ENCODE data around the gene NKX6-2.

DNA sequence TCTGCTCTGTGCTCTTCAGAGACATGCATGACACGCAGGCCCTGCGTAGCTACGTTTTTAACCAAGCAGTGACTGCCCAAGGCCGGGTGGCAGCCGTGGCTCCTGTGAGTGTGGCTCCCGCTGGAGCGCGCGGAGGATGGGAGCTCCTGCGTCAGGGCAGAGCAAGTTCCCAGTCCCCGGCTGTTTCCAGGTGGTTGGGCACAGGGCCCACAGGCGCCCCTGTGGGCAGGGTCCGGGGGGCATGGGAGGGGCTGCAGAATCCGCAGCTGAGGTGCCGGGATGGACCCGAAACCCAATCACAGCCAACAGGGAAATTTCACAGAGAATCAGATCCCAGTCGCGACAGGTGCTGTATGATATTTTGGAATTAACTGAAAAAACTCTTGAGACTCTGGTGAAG, 9.8 kb downstream of the NKX6-2 start:
- TF ChIP-seq, protein P1, sequence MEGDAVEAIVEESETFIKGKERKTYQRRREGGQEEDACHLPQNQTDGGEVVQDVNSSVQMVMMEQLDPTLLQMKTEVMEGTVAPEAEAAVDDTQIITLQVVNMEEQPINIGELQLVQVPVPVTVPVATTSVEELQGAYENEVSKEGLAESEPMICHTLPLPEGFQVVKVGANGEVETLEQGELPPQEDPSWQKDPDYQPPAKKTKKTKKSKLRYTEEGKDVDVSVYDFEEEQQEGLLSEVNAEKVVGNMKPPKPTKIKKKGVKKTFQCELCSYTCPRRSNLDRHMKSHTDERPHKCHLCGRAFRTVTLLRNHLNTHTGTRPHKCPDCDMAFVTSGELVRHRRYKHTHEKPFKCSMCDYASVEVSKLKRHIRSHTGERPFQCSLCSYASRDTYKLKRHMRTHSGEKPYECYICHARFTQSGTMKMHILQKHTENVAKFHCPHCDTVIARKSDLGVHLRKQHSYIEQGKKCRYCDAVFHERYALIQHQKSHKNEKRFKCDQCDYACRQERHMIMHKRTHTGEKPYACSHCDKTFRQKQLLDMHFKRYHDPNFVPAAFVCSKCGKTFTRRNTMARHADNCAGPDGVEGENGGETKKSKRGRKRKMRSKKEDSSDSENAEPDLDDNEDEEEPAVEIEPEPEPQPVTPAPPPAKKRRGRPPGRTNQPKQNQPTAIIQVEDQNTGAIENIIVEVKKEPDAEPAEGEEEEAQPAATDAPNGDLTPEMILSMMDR (IDR thresholded peaks at IDR 0.05; ENCODE audit: low read depth, low read length, poor library complexity, severe bottlenecking): no peak
- TF ChIP-seq EZH2phosphoT487 (IDR thresholded peaks at IDR 0.05; ENCODE audit: borderline replicate concordance, low read length): no peak

All from DOHH2 (cell line).